HG02840 (cell line): ENCODE results near the gene USP25.

Source experiments
- ATAC-seq: cut with Tn5 transposase; IDR thresholded peaks from one replicate; pipeline ENCODE4 v1.9.1; 2021; ENCODE audit warnings: mild to moderate bottlenecking, moderate library complexity, moderate number of reproducible peaks; ENCODE audit not compliant: unreplicated experiment, low FRiP score

The USP25 gene, protein sequence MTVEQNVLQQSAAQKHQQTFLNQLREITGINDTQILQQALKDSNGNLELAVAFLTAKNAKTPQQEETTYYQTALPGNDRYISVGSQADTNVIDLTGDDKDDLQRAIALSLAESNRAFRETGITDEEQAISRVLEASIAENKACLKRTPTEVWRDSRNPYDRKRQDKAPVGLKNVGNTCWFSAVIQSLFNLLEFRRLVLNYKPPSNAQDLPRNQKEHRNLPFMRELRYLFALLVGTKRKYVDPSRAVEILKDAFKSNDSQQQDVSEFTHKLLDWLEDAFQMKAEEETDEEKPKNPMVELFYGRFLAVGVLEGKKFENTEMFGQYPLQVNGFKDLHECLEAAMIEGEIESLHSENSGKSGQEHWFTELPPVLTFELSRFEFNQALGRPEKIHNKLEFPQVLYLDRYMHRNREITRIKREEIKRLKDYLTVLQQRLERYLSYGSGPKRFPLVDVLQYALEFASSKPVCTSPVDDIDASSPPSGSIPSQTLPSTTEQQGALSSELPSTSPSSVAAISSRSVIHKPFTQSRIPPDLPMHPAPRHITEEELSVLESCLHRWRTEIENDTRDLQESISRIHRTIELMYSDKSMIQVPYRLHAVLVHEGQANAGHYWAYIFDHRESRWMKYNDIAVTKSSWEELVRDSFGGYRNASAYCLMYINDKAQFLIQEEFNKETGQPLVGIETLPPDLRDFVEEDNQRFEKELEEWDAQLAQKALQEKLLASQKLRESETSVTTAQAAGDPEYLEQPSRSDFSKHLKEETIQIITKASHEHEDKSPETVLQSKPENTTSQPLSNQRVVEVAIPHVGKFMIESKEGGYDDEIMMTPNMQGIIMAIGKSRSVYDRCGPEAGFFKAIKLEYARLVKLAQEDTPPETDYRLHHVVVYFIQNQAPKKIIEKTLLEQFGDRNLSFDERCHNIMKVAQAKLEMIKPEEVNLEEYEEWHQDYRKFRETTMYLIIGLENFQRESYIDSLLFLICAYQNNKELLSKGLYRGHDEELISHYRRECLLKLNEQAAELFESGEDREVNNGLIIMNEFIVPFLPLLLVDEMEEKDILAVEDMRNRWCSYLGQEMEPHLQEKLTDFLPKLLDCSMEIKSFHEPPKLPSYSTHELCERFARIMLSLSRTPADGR

GRCh38 chr21:15729674-15730483 lies at the start of gene USP25:
USP25 (plus strand) TSS chr21:15729982; CDS start chr21:15730394, 412 bp downstream.
- peak; percentile 56 for ATAC-seq

DNA sequence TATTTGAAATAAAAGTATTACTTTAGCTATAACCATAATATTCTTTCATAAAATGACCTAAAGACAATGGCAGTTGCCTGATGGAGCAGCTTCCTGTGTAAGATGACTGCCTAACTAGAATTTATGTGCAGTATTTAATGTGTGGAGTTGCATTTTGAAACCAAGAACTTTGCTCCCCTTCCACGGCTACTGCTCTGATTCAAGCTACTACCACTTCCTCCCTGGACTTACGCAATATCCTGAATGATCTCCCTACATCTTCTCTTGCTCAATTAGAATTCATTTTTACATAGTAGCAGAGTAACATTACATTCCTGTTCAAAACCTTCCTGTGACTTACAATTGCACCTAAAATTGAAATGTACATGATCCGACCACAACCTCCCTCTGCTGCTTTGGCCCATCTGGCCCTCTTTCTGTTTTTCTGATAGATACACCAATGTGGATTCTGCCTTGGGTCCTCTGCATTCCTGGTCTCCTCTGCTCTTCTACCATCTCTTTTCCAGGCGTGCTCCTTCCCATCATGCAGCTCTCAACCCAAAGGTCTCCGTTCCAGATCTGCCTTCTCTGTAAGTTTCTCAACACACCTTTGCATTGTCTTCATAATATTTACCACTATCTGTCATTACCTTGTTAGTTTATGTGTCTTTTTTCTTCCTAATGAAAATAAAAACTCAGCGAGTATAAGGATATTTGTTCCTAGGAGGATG lies 47.4 kb upstream of the USP25 start:
- no peak for ATAC-seq

GRCh38 chr21:15682977-15683376 lies 46.8 kb upstream of the USP25 start:
- ATAC-seq = no peak

- no peak for ATAC-seq
Measured at GRCh38 chr21:15686506-15686905, 43.3 kb upstream of the USP25 start.

- no peak for ATAC-seq
Measured at GRCh38 chr21:15687208-15687607, 42.6 kb upstream of the USP25 start.

GRCh38 chr21:15688016-15688415 lies 41.8 kb upstream of the USP25 start:
- no peak for ATAC-seq

GRCh38 chr21:15688809-15689208 lies 41.0 kb upstream of the USP25 start:
- no peak for ATAC-seq

DNA sequence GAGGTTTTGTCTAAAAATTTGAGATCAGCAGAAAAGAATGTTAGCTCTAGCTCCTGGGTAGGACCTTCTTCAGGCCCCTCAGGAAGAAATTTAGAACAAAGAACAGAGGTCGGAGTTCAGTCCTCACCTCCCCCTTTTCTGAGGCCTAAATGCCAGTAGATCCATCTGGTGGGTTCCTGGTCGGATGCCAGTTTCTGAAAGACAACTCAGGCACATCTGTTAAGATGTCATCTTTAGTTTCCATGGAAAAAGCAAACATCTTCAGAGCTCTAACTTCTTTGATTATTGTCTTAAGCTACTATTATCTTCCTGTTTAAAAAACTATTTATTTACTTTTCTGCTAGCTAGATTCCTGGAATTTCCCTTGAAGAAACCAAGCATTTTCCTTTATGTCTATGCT lies 37.1 kb upstream of the USP25 start:
- no peak for ATAC-seq

- no peak for ATAC-seq
Measured at GRCh38 chr21:15695241-15695640, 34.5 kb upstream of the USP25 start.

- no peak for ATAC-seq
Measured at GRCh38 chr21:15701830-15702229, 28.0 kb upstream of the USP25 start.

DNA sequence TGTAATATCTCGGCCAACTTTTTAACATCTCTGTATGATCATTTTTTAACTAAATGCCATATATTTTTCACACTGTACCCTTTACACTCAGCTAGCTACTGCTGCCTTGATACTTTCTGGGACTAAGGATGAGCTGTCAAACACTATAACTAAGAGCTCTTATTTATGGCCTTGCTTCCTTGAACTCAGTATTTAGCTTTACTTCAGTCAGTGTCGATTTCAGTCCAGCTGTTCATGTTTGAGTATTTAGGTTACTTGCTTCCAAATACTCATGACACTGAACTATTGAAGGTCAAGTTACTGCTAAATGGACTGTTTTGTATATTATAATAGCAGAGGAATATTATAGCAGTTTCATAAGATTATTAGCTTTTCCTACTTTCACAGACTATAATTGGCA lies 25.9 kb upstream of the USP25 start:
- ATAC-seq = no peak

GRCh38 chr21:15706696-15707095 lies 23.1 kb upstream of the USP25 start:
- no peak for ATAC-seq

DNA sequence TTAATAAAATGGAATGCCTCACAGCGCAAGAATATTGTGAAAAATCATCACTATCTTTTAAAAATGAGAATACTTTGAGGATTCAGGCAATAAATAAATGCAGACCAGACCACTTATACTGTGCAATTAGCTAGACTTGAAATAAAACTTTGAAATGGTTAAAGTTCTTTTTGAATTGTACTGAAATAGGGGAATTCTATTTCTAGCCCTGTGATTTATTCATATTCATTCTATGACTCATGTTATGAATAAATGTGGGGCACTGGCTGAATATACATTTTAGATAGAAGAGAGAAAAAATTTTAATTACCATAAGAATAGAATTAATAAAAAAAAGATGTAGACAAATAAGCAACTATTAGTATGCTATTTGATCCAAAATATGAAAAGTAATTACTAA lies 16.4 kb upstream of the USP25 start:
- ATAC-seq = no peak

DNA sequence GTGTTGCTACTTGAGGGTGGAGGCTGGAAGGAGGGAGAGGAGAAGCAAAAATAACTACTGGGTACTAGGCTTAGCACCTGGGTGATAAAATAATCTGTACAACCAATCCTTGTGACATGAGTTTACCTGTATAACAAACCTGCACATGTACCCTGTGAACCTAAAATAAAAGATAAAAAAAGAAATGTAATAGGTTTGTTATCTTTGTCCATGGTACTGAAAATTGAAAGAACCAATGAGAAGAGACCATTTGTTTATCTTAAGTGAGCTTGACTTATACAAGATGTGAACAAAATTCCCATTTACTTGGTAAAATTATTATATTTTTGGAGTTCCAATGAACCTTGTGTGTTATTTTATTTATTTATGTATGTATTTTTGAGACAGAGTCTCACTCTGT lies 11.1 kb upstream of the USP25 start:
- no peak for ATAC-seq

- ATAC-seq = no peak
Measured at GRCh38 chr21:15719976-15720375, 9.8 kb upstream of the USP25 start.

GRCh38 chr21:15722591-15723324 lies 7.0 kb upstream of the USP25 start:
- no peak for ATAC-seq

DNA sequence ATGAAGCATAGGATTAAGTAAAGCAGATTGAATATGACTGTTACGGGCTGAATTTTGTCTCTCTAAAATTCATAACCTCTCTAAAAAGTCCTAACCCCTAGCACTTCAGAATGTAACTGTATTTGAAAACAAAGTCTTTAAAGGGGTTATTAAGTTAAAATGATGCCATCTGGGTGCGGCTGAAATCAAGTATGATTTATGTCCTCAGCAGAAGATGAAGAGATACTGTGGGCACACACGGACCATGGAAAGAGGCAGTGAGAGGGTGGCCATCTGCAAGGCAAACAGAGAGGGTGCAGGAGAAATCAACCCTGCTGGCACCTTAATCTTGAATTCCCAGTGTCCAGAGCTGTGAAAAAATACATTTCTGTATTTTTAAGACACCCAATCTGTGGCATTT lies 3.8 kb upstream of the USP25 start:
- no peak for ATAC-seq

GRCh38 chr21:15728046-15728445 lies 1.7 kb upstream of the USP25 start:
- no peak for ATAC-seq

GRCh38 chr21:15729346-15729673 lies 472 bp upstream of the USP25 start:
- ATAC-seq = no peak
